Aorta (tissue), 5 donors: ENCODE results near the gene USF3. TPM values are rescaled to one million over a fixed set of nuclear protein-coding genes. Genes with fewer than 3 reads are reported as not detected.

Experiments used
- ATAC-seq: fragments of 200-7000 bp; cut with Tn5 transposase; one replicate; pipeline ENCODE4 v1.9.1; 2022; ENCODE audit warnings: moderate library complexity; ENCODE audit not compliant: low FRiP score
- DNase-seq, 2 donors: peaks; one replicate each; pipeline ENCODE4 v3.0.0-alpha.2; 2020
- H3K27ac ChIP-seq, 2 donors: one replicate each; pipeline ENCODE4 v1.5.1; 2013; ENCODE audit warnings: low read length in 2 of 2, mild to moderate bottlenecking in 2 of 2, moderate library complexity in 2 of 2, control low read depth in 1 of 2, inconsistent platforms in 1 of 2, low read depth in 1 of 2
- H3K27me3 ChIP-seq, 2 donors: one replicate each; pipeline ENCODE4 v1.6.1; 2013; ENCODE audit warnings: control low read depth in 1 of 2, low read length in 1 of 2, mild to moderate bottlenecking in 1 of 2, moderate library complexity in 1 of 2; ENCODE audit not compliant: insufficient read depth in 2 of 2, control insufficient read depth in 1 of 2
- H3K36me3 ChIP-seq, 2 donors: one replicate each; pipeline ENCODE4 v1.6.1; 2013; ENCODE audit warnings: control low read depth in 1 of 2, low read length in 1 of 2, mild to moderate bottlenecking in 1 of 2; ENCODE audit not compliant: insufficient read depth in 2 of 2, control insufficient read depth in 1 of 2
- H3K4me1 ChIP-seq, 2 donors: one replicate each; pipeline ENCODE4 v1.6.1; 2013; ENCODE audit warnings: low read length in 2 of 2, control low read depth in 1 of 2, mild to moderate bottlenecking in 1 of 2, moderate library complexity in 1 of 2; ENCODE audit not compliant: insufficient read depth in 2 of 2, control insufficient read depth in 1 of 2
- H3K4me3 ChIP-seq, 2 donors: one replicate each; pipeline ENCODE4 v1.5.1; 2013; ENCODE audit warnings: low read length in 2 of 2, control low read depth in 1 of 2, mild to moderate bottlenecking in 1 of 2
- H3K9me3 ChIP-seq: one replicate; pipeline ENCODE4 v1.6.1; 2013; ENCODE audit warnings: mild to moderate bottlenecking, low read length; ENCODE audit not compliant: control insufficient read depth
- WGBS, 2 donors: extraction: QIAGEN DNeasy Blood & Tissue Kit; methylation state at CpG; one replicate each; pipeline ENCODE4 v1.1.7; 2013; 5-methylcytosine and 5-hydroxymethylcytosine counted together
- intact Hi-C, 2 donors: fragments of 100-400 bp; cut with DNase I; formaldehyde crosslinking; loops; one replicate each; pipeline versions ENCODE4 v1.14.2 to v1.15.0; 2022
- polyA plus RNA-seq, 2 donors: library from polyadenylated mRNA; stranded (reverse); fragments of 200-250 nt; gene quantifications; one replicate each; pipeline ENCODE4 v1.2.3, GENCODE V29; 2013
- total RNA-seq, 2 donors: library from RNA; stranded (reverse); fragmentation: NEBNext Ultra II Directional; extraction: Animal tissue kit (Norgen Biotek cat#: 25700); gene quantifications; one replicate each; pipeline ENCODE4 v1.2.1, GENCODE V29; 2021
- donor health status: healthy with polysubstance abuse.
- donor health status: Bipolar disorder and iron deficiency.
- donor health status: DM: no; HTN: no; CAD: no.
- donor health status: DM: no; HTN: no; CAD: no.
- donor health status: DM: yes; HTN: yes; CAD: no.

The USF3 gene
- total and polyA plus RNA-seq, 4 donors = 3.3 to 18.3 (median 12.1) TPM

DNA sequence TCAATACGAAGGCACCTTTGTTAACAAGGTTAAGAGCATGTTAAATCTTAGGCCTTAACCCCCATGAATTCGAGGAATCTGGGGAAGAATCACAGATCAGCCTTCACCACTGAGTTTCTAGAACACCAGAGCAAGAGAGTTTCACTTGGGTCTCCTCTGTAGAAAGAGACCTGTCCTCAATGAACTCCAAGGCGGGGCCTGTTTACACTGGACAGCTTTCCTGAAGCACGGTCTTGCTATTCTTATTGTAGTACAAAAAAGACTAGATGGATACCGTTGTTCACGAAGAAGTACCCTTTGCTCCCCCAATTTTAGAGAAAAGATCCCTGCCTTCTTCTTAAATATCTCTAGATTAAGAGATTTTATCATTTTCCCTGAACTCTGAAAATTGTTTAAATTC, 64.9 kb downstream of the USF3 start:
- 82 to 85% methylated on average over 6 of the region's 6 CpGs for WGBS, 2 donors
- Histone ChIP-seq H3K4me3 (no peak overlapping the region), H3K9me3 (no peaks in the 10 kb centered on the region), H3K27me3 (no peaks in the 10 kb centered on the region), H3K4me1 (no peaks in the 10 kb centered on the region), H3K27ac (no peak overlapping the region), H3K36me3 (no peaks in the 10 kb centered on the region)
- DNase-seq (no peak), ATAC-seq (no peak)
- intact Hi-C loops = no loop called here

DNA sequence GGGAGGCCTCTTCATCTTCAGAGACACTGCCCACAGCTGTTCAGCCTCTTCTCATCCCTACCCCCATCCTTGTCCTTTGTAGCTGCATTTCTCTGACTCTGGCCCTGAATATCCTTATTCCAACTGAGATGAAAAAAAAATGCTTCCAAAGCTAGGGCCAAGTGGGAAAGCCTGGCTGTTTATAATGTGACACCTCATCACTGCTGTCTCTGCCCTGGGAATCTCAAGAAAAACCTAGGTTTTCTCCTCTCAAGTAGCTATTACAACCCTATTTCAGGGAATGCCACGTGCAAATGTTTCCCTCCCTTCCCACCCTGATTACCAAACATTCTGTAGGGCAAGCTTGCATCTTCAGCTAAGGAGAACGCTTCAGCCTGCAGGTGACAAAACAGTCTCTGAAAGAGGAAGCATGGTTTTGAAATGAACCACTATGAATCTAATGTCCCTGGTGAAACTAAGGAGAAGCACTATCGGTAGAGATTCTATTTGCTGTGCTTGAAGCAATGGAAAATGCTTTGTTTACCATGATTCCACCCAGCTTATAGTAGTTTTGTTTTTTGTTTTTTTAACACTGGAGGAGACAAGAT, 65.4 kb downstream of the USF3 start:
- Histone ChIP-seq H3K36me3 (no peaks in the 10 kb centered on the region), H3K27ac (no peak overlapping the region), H3K9me3 (no peaks in the 10 kb centered on the region), H3K4me3 (no peak overlapping the region), H3K4me1 (no peaks in the 10 kb centered on the region), H3K27me3 (no peaks in the 10 kb centered on the region)
- no peak for DNase-seq
- WGBS, 2 donors = 71 to 76% methylated on average over 3 of the region's 3 CpGs
- intact Hi-C loops = no loop called here
- no peak for ATAC-seq

DNA sequence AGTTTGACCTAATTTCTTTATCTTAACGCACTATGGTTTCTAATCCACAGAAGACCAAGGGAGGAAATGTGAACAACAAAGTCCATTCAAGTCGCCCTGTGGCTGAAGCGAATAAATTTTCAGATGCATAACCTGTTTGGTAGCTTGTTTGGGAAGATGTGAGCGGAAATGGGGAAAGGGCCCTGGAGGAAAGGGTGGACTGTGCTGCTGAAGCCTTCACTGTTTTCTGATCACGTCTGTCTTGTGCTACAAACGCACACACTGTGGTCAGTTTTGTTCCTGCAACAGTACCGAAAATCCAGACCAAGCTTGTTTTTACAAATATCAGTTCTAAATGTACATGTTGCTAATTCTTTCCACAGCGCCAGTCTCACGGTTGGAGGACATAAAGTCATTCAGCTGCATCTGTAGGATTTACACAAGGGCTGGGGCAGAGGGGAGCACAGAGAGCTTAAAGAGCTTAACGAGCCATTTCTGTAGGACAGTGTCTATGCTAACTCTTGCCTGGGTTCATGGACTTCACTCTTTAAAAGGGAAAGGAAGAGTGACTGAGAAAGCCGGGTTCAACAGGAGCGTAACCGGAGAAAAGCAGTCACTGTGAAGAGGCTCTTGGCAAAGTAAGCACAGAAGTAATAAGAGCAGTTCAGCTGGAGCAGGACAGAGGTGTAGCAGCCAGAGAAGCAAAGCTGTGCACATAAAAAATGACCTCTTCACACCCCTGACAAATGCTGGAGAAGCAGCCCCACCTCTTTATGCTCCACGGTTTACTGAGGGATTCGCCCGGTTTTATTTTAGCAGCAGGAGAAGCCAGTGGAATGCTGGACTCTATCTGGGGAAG, 66.6 kb downstream of the USF3 start:
- Histone ChIP-seq H3K36me3 (no peaks in the 10 kb centered on the region), H3K9me3 (no peaks in the 10 kb centered on the region), H3K4me1 (no peaks in the 10 kb centered on the region), H3K4me3 (no peak overlapping the region), H3K27ac (no peak overlapping the region), H3K27me3 (no peaks in the 10 kb centered on the region)
- peak; percentile 36 for ATAC-seq
- no peak for DNase-seq
- 75 to 79% methylated on average over 16 of the region's 16 CpGs for WGBS, 2 donors
- intact Hi-C loops = loop anchor here in 1 of 2 donors (10.0 kb wide), 1 partner anchor 575 kb away; no protein-coding TSS in a partner anchor

DNA sequence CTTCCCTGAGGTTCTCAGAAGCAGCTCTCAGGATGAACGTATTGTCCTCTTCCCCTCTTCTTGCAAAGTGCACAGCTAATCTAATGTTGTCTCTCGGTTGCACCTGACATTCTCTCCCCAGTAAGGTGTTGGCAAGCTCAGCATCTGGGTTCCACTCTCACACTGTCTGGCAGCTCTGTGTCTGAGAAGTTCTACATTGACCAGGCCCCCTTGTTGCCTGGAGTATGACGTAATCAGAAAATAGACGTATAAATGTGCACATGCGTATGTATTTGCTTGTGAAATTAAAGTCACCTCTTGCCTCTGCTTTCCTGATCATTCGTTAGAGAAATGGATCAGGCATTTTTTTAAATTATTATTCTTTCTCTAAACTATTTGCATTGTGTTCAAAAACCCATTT, 67.7 kb downstream of the USF3 start:
- 89 to 92% methylated on average over 6 of the region's 6 CpGs for WGBS, 2 donors
- H3K36me3 ChIP-seq = no peaks in the 10 kb centered on the region
- no peaks in the 10 kb centered on the region for H3K27me3 ChIP-seq
- H3K4me1 ChIP-seq = no peaks in the 10 kb centered on the region
- no peak for DNase-seq
- no peak overlapping the region for H3K4me3 ChIP-seq
- intact Hi-C loops = loop anchor here in 1 of 2 donors (10.0 kb wide), 1 partner anchor 574 kb away; no protein-coding TSS in a partner anchor
- H3K27ac ChIP-seq = no peak overlapping the region
- H3K9me3 ChIP-seq = no peaks in the 10 kb centered on the region
- no peak for ATAC-seq

DNA sequence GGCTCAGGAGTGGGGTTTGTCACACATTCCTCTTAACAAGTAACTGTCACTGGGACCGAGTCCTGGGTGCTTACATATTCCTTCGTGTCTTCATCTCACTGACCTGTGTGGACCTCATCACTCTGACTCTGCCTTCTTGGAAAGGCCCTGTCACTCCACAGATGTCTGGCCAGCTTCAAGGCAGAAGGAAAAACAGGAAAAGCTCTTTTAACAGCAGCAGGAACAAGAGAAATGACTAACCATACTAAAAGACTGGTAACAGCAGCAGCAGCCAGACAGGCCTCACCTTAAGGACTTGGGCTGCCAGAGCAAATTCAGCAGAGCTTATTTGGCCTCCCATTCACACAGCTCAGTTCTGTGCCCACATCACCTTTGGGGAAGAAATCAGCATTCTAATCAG, 68.1 kb downstream of the USF3 start:
- Histone ChIP-seq H3K9me3 (no peaks in the 10 kb centered on the region), H3K36me3 (no peaks in the 10 kb centered on the region), H3K4me1 (no peaks in the 10 kb centered on the region), H3K27me3 (no peaks in the 10 kb centered on the region), H3K27ac (no peak overlapping the region), H3K4me3 (no peak overlapping the region)
- no peak for DNase-seq
- intact Hi-C loops = loop anchor here in 1 of 2 donors (10.0 kb wide), 1 partner anchor 574 kb away; no protein-coding TSS in a partner anchor
- ATAC-seq = no peak
- WGBS, 2 donors = 74 to 79% methylated on average over 2 of the region's 2 CpGs

DNA sequence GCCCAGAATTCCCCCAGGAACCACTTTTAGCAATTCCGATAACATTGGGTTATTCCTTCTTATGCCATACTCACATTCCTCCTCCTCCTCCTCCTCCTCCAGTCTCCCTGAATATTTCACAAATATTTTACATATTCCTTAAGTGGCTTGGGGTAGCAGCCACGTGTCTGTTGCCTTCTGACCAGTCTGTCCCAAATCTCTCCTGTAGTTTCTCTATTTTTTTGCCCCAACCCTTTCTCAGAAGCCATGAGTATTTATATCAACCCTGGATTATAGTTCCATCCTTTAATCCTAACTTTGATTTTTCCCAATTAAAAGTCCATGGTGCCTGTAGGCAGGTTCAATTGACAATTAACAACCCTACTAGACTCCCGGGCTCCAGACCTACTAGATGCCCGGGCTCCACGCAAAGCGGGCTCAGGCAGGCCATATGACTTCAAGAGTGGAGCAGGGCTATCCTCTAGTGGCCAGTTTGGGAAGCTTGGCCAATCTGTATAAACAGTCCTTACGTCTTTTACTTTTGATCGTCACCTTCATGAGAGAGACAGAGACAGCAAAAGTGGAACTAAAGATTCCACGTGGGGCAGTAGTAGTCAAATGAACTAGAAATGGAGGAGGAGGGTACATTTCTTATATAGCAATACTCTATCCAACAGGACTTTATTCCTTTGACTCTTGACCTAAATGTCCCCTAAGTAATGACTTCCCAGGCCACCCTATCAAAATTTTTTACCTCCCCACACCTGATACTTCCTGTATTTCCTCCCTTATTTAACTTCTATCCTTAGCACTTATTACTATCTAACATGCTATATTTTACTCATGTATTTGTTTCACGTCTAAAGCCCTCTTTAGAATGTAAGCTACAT, 69.7 kb downstream of the USF3 start:
- H3K27me3 ChIP-seq = no peaks in the 10 kb centered on the region
- intact Hi-C loops = loop anchor here (2.0 to 10.0 kb wide), 2 partner anchors 132 to 572 kb away; no protein-coding TSS in a partner anchor
- WGBS, 2 donors = 18 to 19% methylated on average over 10 of the region's 10 CpGs
- DNase-seq (peak; percentile 69 to 79), ATAC-seq (peak; percentile 86)
- no peak overlapping the region for H3K27ac ChIP-seq
- H3K4me1 ChIP-seq = no peaks in the 10 kb centered on the region
- H3K4me3 ChIP-seq = no peak overlapping the region
- no peaks in the 10 kb centered on the region for H3K9me3 ChIP-seq
- no peaks in the 10 kb centered on the region for H3K36me3 ChIP-seq

DNA sequence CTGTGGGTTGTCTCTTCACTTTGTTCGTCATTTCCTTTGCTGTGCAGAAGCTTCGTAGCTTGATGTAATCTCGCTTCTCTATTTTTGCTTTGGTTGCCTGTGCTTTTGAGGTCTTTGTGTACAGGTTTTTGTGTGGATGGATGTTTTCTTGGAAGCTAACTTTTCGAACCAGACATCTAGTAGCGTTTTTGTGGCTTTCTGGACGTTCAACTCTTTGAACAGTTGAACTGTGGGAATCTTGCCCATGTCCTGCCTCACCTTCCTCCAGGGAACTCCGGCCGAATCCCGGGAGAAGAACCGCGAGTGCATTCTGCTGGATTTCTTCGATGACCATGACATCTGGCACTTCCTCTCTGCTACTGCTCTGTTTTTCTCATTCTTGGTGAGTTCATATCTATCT, 70.6 kb downstream of the USF3 start:
- H3K4me3 ChIP-seq = no peak overlapping the region
- no peaks in the 10 kb centered on the region for H3K4me1 ChIP-seq
- ATAC-seq (no peak), DNase-seq (no peak)
- 64 to 66% methylated on average over 12 of the region's 12 CpGs for WGBS, 2 donors
- intact Hi-C loops = loop anchor here (2.0 to 10.0 kb wide), 2 partner anchors 131 to 571 kb away; no protein-coding TSS in a partner anchor
- no peaks in the 10 kb centered on the region for H3K9me3 ChIP-seq
- H3K36me3 ChIP-seq = no peaks in the 10 kb centered on the region
- no peaks in the 10 kb centered on the region for H3K27me3 ChIP-seq
- H3K27ac ChIP-seq = no peak overlapping the region

DNA sequence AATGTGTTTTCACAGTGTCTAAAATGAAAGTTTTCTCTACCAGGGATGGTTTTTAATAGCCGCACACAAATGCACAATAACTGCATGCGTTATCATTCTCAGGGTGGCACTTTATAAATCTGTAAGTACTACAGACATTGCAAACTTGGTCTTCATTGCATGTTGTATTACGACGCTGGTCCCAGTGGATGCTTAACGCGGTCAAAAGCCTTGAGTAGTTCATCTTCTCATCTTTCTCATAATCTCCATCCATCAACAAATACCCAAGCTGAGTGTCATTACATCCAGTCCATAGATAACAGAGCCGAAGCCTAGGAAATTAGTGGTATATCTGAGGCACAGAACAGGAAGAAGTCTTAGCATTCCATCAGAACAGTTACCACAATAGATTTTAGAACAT, 72.6 kb downstream of the USF3 start:
- no peak for DNase-seq
- intact Hi-C loops = loop anchor here in 1 of 2 donors (10.0 kb wide), 1 partner anchor 569 kb away; no protein-coding TSS in a partner anchor
- no peak overlapping the region for H3K27ac ChIP-seq
- WGBS, 2 donors = 70 to 76% methylated on average over 7 of the region's 7 CpGs
- no peaks in the 10 kb centered on the region for H3K9me3 ChIP-seq
- no peak for ATAC-seq
- no peak overlapping the region for H3K4me3 ChIP-seq
- no peaks in the 10 kb centered on the region for H3K4me1 ChIP-seq
- no peaks in the 10 kb centered on the region for H3K27me3 ChIP-seq
- no peaks in the 10 kb centered on the region for H3K36me3 ChIP-seq
